ENCODE results near the gene TRIM41. TPM values are rescaled to one million over a fixed set of nuclear protein-coding genes. Genes with fewer than 3 reads are reported as not detected.

The TRIM41 gene
- polyA plus RNA-seq, 1 donor from 2014 or later: 32.1 TPM

DNA sequence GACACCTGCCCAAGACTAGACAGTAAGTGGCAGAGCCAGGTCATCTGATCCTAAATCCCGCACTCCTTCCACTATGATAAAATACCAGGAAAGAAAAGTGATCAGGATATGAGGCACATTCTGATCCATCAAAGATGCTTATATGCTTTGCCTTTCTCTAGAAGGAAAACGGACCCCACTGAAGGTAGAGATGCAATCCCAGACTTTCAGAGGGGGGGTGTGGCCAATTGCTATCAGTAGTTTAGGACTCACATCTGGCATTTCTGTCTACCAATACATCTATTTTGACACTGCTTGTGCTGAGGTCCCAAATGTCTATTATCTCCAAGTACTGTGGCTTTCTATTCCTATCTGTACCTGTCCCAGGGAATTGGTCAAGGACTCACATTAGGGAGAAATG lies 36.2 kb downstream of the TRIM41 start:
- Histone ChIP-seq H3K9ac (ENCODE audit: low read length) (peak overlapping the region; percentile 100), H3K4me3 (ENCODE audit: low read length) (peak overlapping the region; percentile 85), H3F3A (ENCODE audit: insufficient read depth, low read length, poor library complexity, severe bottlenecking) (no peaks in the 10 kb centered on the region), H2AFZ (ENCODE audit: low read depth, low read length) (no peak overlapping the region), H3K36me3 (ENCODE audit: insufficient read depth, low read length) (no peaks in the 10 kb centered on the region), H3K27me3 (ENCODE audit: insufficient read depth, low read depth, low read length) (no peaks in the 10 kb centered on the region), H3K9me3 (ENCODE audit: low read length) (no peaks in the 10 kb centered on the region), H3K27ac (ENCODE audit: low read length) (no peak overlapping the region), H3K79me2 (replicated peaks; ENCODE audit: insufficient read depth, low read length) (peaks cover 68% of the 10 kb centered on the region), H3K4me2 (ENCODE audit: low read length) (peak overlapping the region; percentile 90), H3K9me2 (ENCODE audit: insufficient read depth, low read length) (no peaks in the 10 kb centered on the region), H4K20me1 (ENCODE audit: insufficient read depth) (no peaks in the 10 kb centered on the region)
- TF ChIP-seq, protein P1, sequence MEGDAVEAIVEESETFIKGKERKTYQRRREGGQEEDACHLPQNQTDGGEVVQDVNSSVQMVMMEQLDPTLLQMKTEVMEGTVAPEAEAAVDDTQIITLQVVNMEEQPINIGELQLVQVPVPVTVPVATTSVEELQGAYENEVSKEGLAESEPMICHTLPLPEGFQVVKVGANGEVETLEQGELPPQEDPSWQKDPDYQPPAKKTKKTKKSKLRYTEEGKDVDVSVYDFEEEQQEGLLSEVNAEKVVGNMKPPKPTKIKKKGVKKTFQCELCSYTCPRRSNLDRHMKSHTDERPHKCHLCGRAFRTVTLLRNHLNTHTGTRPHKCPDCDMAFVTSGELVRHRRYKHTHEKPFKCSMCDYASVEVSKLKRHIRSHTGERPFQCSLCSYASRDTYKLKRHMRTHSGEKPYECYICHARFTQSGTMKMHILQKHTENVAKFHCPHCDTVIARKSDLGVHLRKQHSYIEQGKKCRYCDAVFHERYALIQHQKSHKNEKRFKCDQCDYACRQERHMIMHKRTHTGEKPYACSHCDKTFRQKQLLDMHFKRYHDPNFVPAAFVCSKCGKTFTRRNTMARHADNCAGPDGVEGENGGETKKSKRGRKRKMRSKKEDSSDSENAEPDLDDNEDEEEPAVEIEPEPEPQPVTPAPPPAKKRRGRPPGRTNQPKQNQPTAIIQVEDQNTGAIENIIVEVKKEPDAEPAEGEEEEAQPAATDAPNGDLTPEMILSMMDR (IDR thresholded peaks at IDR 0.05; ENCODE audit: poor library complexity, severe bottlenecking): no peak
- TF ChIP-seq, protein P2, sequence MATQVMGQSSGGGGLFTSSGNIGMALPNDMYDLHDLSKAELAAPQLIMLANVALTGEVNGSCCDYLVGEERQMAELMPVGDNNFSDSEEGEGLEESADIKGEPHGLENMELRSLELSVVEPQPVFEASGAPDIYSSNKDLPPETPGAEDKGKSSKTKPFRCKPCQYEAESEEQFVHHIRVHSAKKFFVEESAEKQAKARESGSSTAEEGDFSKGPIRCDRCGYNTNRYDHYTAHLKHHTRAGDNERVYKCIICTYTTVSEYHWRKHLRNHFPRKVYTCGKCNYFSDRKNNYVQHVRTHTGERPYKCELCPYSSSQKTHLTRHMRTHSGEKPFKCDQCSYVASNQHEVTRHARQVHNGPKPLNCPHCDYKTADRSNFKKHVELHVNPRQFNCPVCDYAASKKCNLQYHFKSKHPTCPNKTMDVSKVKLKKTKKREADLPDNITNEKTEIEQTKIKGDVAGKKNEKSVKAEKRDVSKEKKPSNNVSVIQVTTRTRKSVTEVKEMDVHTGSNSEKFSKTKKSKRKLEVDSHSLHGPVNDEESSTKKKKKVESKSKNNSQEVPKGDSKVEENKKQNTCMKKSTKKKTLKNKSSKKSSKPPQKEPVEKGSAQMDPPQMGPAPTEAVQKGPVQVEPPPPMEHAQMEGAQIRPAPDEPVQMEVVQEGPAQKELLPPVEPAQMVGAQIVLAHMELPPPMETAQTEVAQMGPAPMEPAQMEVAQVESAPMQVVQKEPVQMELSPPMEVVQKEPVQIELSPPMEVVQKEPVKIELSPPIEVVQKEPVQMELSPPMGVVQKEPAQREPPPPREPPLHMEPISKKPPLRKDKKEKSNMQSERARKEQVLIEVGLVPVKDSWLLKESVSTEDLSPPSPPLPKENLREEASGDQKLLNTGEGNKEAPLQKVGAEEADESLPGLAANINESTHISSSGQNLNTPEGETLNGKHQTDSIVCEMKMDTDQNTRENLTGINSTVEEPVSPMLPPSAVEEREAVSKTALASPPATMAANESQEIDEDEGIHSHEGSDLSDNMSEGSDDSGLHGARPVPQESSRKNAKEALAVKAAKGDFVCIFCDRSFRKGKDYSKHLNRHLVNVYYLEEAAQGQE (IDR thresholded peaks at IDR 0.05; ENCODE audit: borderline replicate concordance): no peak
- TF ChIP-seq POLR2AphosphoS5 (IDR thresholded peaks at IDR 0.05): no peak
- TF ChIP-seq SMC3 (conservative IDR thresholded peaks at IDR 0.05; ENCODE audit: poor library complexity): no peak
- no peak for TF ChIP-seq RAD21 (conservative IDR thresholded peaks at IDR 0.05)
- no peak for TF ChIP-seq EP300 (conservative IDR thresholded peaks at IDR 0.05; ENCODE audit: poor library complexity, severe bottlenecking)

DNA sequence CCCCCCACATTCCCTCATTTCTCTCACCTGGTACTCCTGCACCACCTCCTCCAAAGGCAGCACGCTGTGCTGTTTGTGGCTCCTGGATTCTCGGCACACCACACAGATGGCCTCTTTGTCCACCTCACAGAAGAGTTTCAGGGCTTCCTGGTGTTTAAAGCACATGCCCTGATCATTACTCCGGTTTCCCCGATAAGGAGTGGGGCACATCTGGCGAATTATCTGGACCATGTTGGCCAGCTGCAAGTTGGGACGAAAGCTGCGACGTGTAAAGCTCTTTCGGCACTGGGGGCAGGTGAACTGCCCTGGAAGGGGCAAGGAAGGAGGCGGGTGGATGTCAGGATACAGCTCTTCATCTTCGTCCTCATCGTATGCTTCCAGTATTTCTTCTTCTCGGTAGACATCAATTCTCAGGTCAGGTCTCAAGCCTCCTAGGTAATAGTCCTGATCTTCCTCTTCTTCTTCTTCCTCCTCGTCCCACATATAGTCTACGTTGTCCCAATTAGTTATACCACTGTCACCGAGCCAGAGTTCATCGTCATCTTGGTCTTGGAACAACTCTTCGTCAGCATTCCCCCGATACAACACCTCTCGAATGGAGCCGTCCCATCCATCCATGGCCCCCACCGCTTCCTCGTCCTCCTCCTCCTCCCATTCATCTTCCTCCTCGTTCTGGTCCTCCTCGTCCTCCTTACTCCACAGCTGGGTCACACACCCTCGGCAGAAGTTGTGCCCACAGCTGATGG lies 37.1 kb downstream of the TRIM41 start:
- Histone ChIP-seq H3K27ac (ENCODE audit: low read length) (peak overlapping the region; percentile 97), H3K9ac (ENCODE audit: low read length) (peak overlapping the region; percentile 100), H3K79me2 (replicated peaks; ENCODE audit: insufficient read depth, low read length) (peaks cover 65% of the 10 kb centered on the region), H3F3A (ENCODE audit: insufficient read depth, low read length, poor library complexity, severe bottlenecking) (no peaks in the 10 kb centered on the region), H3K27me3 (ENCODE audit: insufficient read depth, low read depth, low read length) (no peaks in the 10 kb centered on the region), H2AFZ (ENCODE audit: low read depth, low read length) (peak overlapping the region; percentile 99), H3K4me3 (ENCODE audit: low read length) (peak overlapping the region; percentile 85), H3K9me2 (ENCODE audit: insufficient read depth, low read length) (no peaks in the 10 kb centered on the region), H4K20me1 (ENCODE audit: insufficient read depth) (no peaks in the 10 kb centered on the region), H3K36me3 (ENCODE audit: insufficient read depth, low read length) (no peaks in the 10 kb centered on the region), H3K4me2 (ENCODE audit: low read length) (peak overlapping the region; percentile 90), H3K9me3 (ENCODE audit: low read length) (no peaks in the 10 kb centered on the region)
- TF ChIP-seq, protein P1 (IDR thresholded peaks at IDR 0.05; ENCODE audit: poor library complexity, severe bottlenecking): no peak
- TF ChIP-seq TAF1 (IDR thresholded peaks at IDR 0.05; ENCODE audit: low read depth): no peak
- no peak for TF ChIP-seq MXI1 (conservative IDR thresholded peaks at IDR 0.05; ENCODE audit: poor library complexity, severe bottlenecking)
- TF ChIP-seq, protein P2 (IDR thresholded peaks at IDR 0.05; ENCODE audit: borderline replicate concordance): no peak
- no peak for TF ChIP-seq SMC3 (conservative IDR thresholded peaks at IDR 0.05; ENCODE audit: poor library complexity)
- no peak for TF ChIP-seq EZH2 (IDR thresholded peaks at IDR 0.05; ENCODE audit: borderline replicate concordance, insufficient read depth, low read length, poor library complexity, severe bottlenecking)
- no peak for TF ChIP-seq RAD21 (conservative IDR thresholded peaks at IDR 0.05)
- no peak for TF ChIP-seq EP300 (conservative IDR thresholded peaks at IDR 0.05; ENCODE audit: poor library complexity, severe bottlenecking)
- no peak for TF ChIP-seq POLR2AphosphoS5 (IDR thresholded peaks at IDR 0.05)

Data from neural cell (in vitro differentiated cells).